HG02678 (cell line): Measurements from ENCODE around the gene PTPRD.

Experiments used
- ATAC-seq: cut with Tn5 transposase; IDR thresholded peaks from one replicate; pipeline ENCODE4 v1.9.1; 2021; ENCODE audit warnings: mild to moderate bottlenecking, moderate library complexity; ENCODE audit not compliant: unreplicated experiment

PTPRD gene

DNA sequence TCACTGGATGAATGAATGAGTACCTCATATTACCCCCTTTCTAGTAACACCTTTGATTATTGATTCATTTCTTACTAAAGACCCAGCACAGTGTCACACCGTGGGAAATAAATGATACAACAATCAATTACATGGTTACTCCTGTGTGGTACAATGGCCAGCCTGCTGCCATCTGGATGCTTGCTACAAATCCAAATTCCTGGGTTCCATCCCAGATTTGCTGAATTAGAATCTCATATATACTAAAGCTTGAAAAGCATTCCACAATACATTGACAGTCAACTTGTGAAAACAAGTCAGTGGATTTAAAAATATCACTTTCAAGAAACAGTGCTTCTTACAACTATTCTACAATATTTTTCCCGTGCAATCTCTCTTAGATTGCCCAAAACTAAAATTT lies 989.3 kb downstream of the PTPRD start:
- ATAC-seq, result no peak

GRCh38 chr9:9621355-9621940 lies 991.4 kb downstream of the PTPRD start:
- no peak for ATAC-seq

GRCh38 chr9:9620736-9621135 lies 992.1 kb downstream of the PTPRD start:
- ATAC-seq, result no peak

DNA sequence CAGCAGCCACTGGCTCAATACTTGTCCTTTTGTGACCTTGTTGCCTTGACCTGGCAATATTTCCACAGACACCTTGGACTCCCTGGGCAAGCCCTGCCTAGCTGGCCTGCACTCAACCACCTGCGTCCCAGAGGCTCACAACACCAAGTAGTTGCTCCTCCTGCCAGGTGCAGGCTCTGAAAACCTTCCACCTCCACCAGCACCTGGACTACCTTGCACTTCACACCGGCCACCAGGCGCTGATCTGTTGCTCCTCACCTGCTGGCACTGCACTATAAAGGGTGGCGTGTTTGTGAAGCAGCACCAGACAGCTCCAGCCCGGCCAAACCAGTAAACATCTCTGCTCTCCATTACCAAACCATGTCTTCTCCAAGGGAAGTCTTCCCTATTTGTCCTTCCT lies 997.7 kb downstream of the PTPRD start:
- no peak for ATAC-seq

DNA sequence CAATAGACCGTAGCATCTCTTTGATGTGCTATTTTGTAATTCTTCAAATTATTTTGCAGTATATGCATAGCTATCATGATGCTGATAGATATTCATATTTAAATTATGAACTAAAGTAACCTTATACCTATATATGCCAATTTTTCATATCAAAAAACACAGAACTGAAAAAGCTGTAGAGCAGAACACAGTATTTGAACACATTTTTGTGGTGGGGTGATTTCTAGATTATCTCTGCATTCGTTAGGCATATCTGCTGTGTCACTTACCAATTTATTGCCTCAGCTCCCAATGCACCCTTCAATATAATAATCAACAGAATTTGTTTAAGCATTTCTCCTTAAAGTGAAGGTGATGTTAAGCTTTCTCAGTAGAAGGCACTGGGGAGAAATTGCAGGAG lies 998.2 kb downstream of the PTPRD start:
- no peak for ATAC-seq

GRCh38 chr9:9612755-9613154 lies 1000.0 kb downstream of the PTPRD start:
- ATAC-seq, result peak; percentile 45

GRCh38 chr9:9612270-9612669 lies 1000.5 kb downstream of the PTPRD start:
- ATAC-seq, result peak; percentile 79

DNA sequence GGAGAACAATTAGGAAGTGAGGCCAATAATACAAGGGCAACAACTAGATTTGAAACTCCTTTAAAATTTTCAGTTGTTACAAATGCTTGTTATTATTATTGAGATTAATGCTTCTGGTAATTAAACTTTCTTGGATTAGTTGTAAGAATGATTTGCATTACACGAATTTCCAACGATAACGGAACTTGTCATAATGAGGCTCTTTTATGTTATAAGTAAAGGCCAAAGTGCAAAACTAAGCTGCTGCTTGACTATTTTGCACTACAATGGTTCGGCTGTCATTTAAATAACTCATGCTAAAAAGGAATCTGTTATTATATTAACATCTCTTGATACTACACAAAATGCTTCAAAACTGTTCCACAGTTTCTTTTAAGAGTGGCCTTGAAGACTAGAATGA lies 1007.1 kb downstream of the PTPRD start:
- ATAC-seq, result no peak

DNA sequence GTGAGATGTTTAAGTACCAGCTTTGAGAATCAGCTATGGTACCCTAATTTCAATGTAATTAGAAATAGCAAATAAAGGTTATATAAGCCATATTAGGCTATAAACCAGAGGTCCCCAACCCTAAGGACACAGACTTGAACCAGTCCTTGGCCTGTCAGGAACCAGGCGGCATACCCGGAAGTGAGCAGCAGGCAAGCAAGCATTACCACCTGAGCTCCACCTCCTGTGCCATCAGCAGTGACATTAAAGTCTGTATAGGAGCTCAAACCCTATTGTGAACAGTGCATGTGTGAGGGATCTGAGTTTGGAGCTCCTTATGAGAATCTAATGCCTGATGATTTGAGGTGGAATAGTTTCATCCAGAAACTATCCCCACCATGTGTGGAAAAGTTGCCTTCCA lies 1009.5 kb downstream of the PTPRD start:
- no peak for ATAC-seq

DNA sequence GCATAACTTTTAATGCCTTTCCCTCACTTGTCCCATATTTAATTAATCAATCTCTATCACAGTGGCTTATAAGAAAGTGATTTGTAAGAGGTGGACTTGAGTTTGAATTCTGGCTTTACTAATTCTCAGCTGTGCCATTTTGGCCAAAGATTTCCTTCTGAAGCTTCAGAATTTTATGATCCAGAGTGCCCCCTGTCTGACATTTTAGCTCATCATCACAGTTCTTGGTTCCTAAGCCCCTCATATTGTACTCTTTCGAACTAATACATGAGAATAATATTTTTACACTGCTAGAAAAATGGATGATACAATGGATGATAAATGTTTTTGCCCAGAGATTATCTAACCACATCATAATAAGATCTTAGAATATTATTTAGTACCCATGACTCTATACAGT lies 1014.1 kb downstream of the PTPRD start:
- ATAC-seq, result no peak

DNA sequence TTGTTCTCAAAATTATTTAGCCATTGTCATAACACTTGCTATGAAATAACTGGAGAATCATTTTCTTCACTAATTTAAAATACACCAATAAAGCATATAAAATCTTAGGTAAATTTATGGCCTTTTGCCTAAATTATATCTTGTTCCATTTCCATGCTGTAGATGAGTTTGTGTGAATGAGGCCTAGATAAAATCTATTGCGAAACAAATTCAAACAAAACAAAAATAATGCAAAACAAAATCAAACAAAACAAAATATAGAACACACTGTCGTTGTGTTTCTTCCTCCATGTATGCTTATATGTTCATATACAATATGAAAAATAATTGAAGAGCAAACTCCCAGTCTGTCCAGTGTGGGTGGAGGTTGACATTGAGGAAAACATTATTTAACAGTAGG lies 1020.7 kb downstream of the PTPRD start:
- no peak for ATAC-seq

DNA sequence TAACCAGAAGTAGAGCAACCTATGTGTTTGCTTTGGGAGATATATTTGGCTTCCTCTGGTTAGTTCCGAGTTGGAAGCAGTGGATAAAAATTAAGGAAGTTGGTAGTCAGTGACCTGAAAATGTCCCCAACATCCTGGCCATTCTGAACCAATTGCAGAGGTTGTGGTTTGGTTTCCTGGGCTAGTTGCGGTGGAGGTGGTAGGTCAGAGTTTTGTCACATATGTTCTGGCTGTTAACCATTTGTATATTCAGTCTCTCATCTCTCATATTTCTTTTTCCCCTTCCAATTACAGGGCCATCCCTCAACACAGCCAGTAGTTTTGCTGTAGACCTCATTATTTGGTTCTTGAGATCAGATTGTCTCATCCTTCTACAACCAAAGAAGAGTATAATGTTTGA lies 1026.9 kb downstream of the PTPRD start:
- ATAC-seq, result no peak

GRCh38 chr9:9574080-9574479 lies 1038.7 kb downstream of the PTPRD start:
- no peak for ATAC-seq

DNA sequence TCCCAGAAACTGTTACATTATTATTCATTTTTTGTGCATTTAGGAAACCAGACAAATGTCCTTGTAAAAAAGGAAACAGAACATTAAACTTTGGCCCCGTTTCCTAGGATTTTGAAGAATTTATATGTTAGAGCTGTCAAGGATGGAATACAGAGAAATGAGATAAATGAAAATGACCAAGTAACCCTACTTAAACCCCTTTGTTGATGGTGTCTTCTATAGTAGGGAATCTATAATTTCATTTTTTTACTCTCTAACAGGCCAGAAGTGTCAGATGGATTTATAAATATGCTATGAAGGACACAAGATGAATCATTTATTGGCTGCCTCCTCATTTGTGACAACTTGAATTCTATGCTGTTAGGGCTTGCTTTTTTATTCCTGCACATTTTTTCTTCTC lies 1047.1 kb downstream of the PTPRD start:
- ATAC-seq, result no peak

DNA sequence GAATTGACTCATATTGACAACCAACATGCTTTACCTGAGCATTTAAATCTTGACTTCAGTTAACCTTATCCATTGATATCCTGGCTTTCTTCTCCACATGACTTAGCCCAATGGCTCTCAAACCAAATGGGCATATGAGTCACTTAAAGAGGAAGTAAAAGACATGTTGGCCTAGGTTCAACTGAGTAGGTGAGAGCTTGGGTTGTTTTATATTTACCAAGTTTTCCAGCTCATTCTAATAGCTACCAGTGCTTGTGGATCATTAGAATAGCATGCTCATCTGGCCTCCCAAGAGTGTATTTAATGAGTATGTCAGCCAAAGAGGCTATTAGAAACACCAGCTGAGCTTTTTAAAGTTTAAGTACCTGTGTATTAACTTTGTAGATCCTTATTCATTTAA lies 1049.0 kb downstream of the PTPRD start:
- ATAC-seq, result no peak

DNA sequence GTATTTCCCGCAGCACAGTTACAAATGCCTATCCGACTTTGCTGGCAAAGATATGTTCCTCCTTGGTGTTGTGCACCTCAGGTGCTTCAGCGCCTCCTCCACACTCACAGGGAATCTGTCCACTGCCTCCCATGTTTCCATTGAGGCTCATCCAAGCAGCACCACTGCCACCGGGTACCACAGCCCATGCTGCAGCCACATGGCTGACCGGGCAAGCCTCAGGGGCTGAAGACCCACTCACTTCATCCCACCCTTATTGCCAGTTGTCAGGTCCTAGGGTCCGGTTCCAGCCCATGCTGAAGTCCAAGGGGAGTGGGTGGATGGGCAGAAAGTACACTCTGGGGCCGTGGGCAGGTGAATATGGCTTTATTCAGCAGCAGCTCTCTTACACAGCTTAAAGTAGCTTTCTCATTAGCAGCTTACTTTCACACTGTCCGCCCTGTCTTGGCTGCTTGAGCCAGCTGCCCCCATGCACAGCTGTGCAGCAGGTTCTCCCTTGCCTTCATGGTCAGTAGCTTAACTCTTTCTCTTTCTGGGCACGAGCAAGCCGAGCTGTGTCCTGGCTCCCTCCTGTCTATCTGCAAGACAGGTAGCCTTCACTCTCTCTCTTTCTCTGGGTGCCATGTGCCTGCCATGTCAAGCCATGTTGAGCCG lies 1052.3 kb downstream of the PTPRD start:
- ATAC-seq, result no peak

DNA sequence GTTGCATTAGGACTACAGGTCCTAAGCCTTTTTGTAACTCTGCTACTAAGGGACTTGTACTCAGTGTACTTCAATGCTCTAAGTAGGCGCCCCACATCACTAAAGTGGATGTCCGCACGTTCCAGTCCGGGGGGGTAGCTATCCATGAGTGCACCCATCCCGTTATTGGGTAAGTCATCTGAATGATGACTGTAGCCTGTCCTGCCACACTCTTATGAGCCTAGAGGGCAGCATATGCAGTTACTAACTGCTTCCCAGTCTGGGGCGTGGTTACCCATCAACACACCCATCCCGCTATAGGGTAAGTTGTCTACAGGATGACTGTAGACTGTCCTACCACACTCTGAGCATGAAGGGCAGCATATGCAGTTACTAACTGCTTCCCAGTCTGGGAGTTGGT lies 1053.9 kb downstream of the PTPRD start:
- ATAC-seq, result no peak

DNA sequence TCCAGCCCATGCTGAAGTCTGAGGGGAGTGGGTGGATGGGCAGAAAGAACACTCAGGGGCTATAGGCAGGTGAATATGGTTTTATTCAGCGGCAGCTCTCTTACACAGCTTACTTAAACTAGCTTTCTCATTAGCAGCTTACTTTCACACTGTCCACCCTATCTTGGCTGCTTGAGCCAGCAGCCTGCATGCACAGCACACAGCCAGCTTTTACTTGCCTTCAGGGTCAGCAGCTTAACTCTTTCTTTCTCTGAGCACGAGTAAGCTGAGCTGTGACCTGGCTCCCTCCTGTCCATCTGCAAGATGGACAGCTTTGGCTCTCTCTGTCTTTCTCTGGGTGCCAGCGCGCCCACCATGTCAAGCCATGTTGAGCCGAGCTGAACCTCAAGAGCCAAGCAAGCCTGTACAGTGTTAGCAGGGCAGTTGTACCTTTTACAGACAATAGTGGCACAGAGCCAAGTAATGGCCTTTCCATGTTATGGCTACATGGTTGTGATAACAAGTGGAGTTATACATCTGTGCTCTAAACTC lies 1054.9 kb downstream of the PTPRD start:
- ATAC-seq, result no peak

- ATAC-seq, result no peak
These were observed 1055.7 kb downstream of the PTPRD start for GRCh38 chr9:9556865-9557803.

DNA sequence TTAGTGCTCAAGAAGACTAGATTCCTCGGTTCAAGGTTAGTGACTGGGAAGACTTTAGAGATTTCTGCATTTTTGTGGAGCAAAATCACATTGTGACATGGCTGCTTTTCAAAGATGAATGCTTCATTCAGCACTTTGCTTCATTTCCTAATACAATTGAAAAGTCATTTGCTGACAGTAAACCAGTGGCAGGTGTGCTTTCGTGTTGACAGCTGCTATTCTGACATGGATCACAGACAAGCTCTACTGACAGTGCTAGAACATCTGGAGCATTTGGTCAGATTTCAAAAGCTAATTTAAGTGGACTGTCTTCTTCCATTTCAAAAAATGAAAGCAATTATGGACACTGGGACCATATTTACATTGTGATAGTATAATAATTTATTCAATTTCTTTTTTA lies 1060.1 kb downstream of the PTPRD start:
- no peak for ATAC-seq

GRCh38 chr9:9538766-9539165 lies 1074.0 kb downstream of the PTPRD start:
- ATAC-seq, result no peak

DNA sequence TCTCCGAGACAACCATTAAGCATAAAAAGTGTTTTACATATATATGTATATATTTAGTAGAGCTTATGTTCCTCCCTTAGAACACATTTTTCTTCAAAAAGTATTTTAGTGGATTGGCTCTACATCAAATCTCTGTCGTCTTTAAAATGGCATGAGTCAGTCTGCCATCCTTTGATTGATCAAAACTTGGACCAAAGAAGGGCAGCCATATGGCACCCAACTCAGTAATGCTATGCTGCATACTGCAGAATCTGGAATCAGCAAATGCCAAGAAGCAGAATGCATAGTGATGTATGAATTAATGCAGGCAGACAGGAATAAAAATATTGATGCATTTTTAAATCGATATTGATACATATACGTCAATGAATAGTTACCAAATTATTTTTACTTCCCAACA lies 1074.4 kb downstream of the PTPRD start:
- ATAC-seq, result no peak
